HCT116 (cell line): Measurements from ENCODE around the gene CRAT.

Experiments
- CTCF ChIP-seq, 3 experiments: fragments of 200-600 bp in 1 of 3; sonication (generic) in 1 of 3; IDR thresholded peaks in 2 of 3; conservative IDR thresholded peaks in 1 of 3; 2 replicates each; pipeline ENCODE4 v1.5.1; 2012 to 2017; ENCODE audit warnings: low read depth in 2 of 3, low read length in 2 of 3, antibody characterized with exemption in 1 of 3, borderline replicate concordance in 1 of 3, control low read depth in 1 of 3, mild to moderate bottlenecking in 1 of 3, mixed read lengths in 1 of 3, mixed run types in 1 of 3, moderate library complexity in 1 of 3; ENCODE audit not compliant: insufficient read depth in 1 of 3
- EZH2phosphoT487 ChIP-seq: fragments of 200-600 bp; IDR thresholded peaks from 2 replicates; pipeline ENCODE4 v1.6.1; 2018; ENCODE audit warnings: antibody characterized with exemption, borderline replicate concordance
- POLR2A ChIP-seq: IDR thresholded peaks from 2 replicates; pipeline ENCODE4 v1.7.0; 2011; ENCODE audit warnings: borderline replicate concordance; ENCODE audit not compliant: insufficient read depth, insufficient read length; ENCODE audit errors: extremely low read depth
- RAD21 ChIP-seq: IDR thresholded peaks from 2 replicates; pipeline ENCODE4 v1.6.1; 2012; ENCODE audit warnings: low read depth, mild to moderate bottlenecking

GRCh38 chr9:129052592-129052991 is 58.0 kb downstream of the CRAT start:
- TF ChIP-seq RAD21 (peak; percentile 22; the same call in 1 of the 2 replicates), CTCF (IDR thresholded peaks at IDR 0.05 in 2 of 3, conservative IDR thresholded peaks at IDR 0.05 in 1 of 3; ENCODE audit: borderline replicate concordance in 1 of 3, insufficient read depth in 1 of 3, low read depth in 2 of 3, low read length in 2 of 3) (no peak), POLR2A (no peak), EZH2phosphoT487 (no peak)
